Amniotic stem cell (primary cell): ENCODE measurements around the gene SLC6A12.
"Not testable (repeated sequence)": the region's sequence is repeated elsewhere in the genome, so short reads cannot be mapped to it uniquely, and the experiment has no call there.

ENCODE experiments used
- DNase-seq: peaks from one replicate; lab custom pipeline; 2025; lab: John Stamatoyannopoulos, UW

SLC6A12 gene

GRCh38 chr12:197911-198695, 15.9 kb downstream of the SLC6A12 start:
- no peak for DNase-seq

DNA sequence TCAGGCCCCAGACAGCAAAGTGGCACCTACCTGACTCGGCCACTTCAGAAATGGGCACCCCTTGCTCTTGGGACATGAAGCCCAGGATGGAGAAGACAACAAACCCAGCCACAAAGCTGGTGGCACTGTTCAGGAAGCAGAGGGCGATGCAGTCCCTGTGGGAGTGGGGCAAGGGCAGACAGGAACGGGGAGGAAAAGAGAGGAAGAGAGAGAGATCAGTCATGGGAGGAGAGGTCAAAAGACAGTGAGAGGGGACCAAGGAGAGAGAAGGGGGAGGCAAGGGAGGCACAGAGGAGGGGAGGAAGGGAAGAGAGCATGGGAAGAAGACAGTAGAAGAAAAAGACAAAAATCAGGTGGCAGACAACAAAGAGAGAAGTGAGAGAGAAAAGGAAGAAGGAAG, 16.6 kb downstream of the SLC6A12 start:
- DNase-seq, result no peak

DNA sequence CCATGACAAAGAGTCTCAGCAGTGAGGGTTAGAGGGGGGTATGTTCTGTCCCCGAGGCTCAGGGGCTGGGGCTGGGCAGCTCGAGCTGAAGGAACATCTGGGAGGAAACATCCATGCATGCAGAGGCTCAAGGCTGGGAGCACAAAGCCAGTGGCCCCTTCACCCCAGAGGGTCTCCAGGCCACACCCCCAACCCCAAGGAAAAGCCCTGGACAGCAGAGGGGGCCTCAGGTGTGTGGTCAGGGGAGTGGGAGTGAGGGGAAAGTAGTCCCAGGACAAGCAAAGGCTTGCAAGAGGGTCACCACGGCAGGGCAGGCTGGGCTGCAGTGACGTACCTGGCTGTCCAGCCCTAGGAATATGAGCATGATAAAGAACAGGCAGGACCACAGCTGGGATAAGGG, 17.5 kb downstream of the SLC6A12 start:
- DNase-seq, result no peak

GRCh38 chr12:195951-196350, 18.0 kb downstream of the SLC6A12 start:
- DNase-seq, result no peak

GRCh38 chr12:195156-195555, 18.8 kb downstream of the SLC6A12 start:
- DNase-seq, result no peak

DNA sequence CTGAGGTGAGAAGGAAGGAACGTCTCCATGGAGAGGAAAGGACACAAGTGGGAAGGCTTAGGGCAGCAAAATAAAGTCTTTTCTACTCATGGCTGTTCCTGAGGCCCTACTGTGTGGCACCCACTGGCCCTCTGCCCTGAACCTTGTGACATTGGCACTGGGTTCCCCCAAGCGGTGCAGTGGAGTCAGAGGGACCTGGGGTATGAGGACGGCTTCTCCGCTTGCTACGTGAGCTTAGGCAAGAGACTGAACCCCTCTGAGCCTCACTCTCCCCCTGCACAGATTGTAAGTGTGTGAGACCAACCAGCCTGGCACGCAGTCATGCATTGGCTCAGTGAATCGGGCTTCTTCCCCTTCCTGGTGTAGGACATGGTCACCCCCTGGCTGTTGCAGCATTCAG, 19.7 kb downstream of the SLC6A12 start:
- no peak for DNase-seq

- no peak for DNase-seq
Observed at GRCh38 chr12:193261-193660, 20.7 kb downstream of the SLC6A12 start.

DNA sequence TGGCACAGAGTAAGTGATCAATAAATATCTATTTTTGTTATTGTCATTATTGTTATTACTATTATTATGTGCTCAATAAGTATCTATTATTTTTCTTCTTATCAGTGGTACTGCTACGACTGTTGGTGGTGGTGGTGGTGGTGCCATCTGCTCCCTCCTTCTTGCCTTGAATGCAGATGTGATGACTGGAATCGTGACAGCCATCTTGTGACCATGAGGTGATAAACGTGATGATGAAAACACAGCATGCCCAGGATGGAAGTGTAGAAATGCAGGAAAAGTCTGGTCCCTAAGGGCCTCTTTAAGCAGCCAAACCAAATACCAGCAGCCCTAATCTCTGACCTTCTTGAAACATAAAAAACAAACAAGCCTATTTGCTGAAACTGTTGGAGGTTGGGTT, 22.4 kb downstream of the SLC6A12 start:
- DNase-seq, result no peak

DNA sequence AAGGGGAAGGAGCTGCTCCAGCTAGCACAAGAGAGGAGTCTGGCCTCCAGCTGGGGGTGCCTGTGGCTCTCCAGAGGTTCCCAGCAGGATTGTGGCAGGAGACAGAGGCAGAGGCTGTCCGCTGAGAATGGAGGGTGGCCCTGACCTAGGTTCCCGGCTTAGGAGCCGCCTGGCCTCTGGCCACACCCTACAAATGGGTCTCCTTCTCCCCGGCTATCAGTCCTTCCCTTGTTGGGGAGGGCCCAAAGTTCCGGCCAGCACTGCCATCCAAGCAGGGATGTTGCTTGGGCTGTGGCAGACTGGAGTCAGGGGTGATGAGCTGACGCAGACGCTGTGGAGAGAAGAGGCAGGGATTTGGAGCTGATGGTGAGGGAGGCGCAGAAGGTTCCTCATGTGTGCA, 23.1 kb downstream of the SLC6A12 start:
- DNase-seq, result no peak

- no peak for DNase-seq
Observed at GRCh38 chr12:189622-189962, 24.4 kb downstream of the SLC6A12 start.

GRCh38 chr12:188910-189621, 24.9 kb downstream of the SLC6A12 start:
- peak; percentile 25 for DNase-seq

GRCh38 chr12:187986-188909, 25.7 kb downstream of the SLC6A12 start:
- DNase-seq, result not testable (repeated sequence)

DNA sequence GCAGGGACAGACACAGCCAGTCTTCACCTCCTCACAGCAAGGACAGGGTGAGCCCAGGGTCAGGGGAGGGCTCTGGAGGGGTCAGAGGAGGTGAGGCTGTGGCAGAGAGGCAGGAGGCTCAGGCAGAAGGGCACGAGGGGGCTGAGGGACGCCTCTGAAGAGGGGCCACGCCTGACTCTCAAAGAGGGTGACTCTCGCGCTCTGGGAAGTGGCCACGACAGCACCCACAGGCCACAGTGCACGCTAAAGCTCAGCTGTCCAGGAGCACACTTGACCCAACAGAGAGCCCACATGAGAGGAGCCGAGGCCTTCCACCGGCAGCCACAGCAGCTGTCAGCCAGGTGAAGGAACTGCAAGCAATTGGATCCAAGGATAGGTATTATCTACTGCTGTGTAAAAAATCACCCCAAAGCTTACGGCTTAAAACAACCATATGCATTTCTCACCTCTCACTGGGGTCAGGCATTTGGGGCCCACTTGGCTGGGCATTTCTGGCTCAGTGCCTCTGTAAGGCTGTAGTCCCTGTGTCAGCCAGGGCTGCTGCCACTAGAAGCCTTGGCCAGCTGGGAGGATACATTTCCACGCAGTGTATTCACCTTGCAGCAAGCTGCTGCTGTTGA, 27.8 kb downstream of the SLC6A12 start:
- no peak for DNase-seq

- no peak for DNase-seq
Observed at GRCh38 chr12:185576-185955, 28.4 kb downstream of the SLC6A12 start.

DNA sequence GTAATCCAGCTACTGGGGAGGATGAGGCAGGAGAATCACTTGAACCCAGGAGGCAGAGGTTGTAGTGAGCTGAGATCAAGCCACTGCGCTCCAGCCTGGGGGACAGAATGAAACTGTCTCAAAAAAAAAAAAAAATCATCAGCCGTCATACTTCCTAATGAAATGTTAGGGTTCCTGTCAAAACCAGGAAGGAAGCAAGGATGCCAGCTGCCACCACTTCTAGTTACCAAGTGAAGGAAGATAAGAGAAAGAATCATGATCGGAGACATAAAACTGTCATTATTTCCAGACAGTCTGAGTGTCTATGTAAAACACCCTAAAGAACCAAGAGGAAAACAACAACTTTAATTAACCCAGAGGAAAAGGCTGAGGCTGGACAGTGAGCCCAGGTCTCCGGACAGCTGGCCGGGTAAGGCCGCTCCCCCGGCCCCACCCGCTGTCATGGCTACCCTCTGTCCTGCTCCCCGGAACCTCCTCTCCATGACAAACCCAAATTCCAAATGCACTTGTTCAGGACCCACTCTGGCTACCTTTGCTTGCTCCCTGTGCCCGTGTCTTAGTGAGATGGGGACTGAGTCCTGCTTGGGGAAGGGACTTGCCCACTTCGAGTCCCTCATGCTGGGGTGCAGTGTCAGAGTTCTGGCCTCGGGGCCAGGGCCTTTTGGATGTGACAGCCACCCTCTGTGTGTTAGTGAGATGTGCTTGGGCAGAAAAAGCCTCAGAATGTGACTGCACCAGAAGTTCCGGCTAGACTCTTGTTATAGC, 29.0 kb downstream of the SLC6A12 start:
- no peak for DNase-seq

DNA sequence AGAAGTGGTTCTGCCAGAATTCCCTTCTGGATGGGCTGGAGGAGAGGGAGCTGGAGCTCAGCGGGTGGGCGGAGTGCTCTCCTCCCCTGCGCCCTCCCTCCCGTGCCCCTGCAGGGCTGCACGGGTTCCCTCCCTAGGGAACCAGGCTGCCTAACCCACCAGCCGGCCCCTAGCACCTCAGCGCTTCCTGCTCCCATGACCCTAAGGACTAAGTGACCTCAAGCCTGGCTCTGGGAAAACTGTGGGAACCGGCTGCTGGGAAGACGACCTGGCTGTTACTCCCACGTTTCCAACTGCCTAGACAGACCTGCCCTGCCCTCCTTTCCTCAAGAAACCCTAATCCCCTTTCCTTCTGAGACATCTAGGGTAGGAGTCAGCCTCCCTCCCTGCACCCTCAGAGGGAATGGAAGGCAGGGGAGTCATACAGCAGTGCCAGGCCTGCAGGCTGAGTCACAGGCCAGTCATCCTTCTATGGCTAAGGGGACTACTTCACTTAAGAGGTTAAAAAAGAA, 31.5 kb downstream of the SLC6A12 start:
- DNase-seq, result peak; percentile 17

- no peak for DNase-seq
Observed at GRCh38 chr12:181921-182320, 32.0 kb downstream of the SLC6A12 start.

GRCh38 chr12:180445-180844, 33.5 kb downstream of the SLC6A12 start:
- no peak for DNase-seq

- no peak for DNase-seq
Observed at GRCh38 chr12:179885-180284, 34.1 kb downstream of the SLC6A12 start.

DNA sequence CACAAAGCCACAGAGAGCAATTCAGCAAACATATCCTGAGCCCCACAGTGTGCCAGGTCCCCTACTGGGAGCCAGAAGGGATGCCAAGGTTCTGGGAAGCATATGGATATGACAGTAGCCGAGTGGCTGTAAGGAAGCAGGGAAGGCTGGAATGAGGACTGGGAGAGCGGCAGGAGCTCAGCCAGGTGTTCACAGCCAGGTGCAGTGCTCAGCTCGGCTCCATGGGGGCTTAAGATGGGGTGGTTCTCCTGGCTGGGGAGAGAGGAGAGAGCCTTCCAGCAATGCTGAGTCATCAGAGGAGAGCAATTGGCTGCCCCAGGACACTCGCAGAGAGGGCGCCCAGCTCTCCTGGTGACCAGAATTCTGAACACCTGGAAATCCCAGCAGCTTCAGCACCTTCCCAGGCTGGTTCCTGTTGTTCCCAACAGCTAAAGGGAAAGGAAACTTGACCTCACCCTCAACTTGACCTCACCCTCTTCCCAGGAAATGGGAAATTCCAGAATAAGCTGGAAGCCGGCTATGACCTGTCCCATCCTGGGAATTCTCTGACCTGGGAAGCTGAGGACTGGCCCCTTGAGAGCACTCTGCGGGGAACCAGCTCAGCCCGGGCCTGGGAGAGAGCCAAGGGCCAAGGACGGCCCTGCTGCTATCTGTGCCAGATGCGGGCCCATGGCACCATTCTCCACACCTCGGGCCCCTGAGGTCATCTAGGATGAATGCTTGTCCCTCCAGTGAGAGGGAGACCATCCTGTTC, 34.6 kb downstream of the SLC6A12 start:
- no peak for DNase-seq

DNA sequence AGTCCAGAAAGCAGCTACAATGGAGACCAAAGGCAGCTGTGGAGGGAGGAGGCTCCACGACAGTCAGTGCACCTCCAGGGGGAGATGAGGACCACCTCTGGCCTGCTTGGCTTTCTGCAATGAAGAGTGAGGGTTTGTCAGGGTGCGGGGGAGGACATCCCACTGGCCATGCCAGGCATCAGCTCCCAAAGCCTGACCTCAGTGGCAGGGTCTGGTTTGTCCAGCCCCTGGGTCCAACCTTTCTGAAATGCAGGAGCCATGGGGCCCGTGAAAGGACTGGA, 35.2 kb downstream of the SLC6A12 start:
- DNase-seq, result no peak
